ENCODE results near the gene PSTK.

The PSTK gene, protein sequence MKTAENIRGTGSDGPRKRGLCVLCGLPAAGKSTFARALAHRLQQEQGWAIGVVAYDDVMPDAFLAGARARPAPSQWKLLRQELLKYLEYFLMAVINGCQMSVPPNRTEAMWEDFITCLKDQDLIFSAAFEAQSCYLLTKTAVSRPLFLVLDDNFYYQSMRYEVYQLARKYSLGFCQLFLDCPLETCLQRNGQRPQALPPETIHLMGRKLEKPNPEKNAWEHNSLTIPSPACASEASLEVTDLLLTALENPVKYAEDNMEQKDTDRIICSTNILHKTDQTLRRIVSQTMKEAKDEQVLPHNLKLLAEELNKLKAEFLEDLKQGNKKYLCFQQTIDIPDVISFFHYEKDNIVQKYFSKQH

DNA sequence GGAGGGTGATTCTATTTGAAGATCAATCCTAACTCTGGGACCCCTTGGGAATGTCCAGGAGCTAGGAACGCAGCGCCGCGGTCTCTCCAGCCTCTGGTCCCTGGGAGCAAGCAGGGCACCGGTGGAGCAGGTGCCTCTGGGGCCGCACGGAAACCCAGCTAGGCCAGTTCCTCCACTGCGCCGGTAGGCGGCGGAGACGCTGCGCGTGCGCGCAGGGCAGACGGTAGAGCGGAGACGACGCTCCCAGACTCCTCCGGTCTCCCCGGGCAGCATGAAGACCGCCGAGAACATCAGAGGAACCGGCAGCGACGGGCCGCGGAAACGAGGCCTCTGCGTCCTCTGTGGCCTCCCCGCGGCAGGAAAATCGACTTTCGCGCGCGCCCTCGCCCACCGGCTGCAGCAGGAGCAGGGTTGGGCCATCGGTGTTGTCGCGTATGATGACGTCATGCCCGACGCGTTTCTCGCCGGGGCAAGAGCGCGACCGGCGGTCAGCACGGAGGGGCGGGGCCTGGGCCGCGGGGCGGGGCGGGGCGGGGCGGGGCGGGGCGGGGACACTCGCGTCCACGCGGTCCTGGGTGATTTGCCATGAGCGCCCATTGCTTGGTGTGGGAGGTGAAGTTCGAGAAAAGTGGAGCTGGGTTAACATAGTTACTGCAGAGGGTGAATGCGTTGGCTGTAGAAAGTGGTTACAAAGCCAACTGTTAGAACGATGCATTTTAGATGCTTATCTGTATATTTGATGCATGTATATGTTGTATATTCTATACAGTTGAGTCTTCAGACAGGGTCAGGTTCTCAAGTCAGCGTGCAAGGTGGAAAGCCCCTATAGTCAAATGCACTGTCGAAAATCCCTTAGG lies at the start of gene PSTK:
Gene PSTK (plus strand): TSS at position 193 of the 857 bp plus-strand sequence. CDS start 79 bp downstream, at position 272.
- DNase-seq, result peak; percentile 3

DNA sequence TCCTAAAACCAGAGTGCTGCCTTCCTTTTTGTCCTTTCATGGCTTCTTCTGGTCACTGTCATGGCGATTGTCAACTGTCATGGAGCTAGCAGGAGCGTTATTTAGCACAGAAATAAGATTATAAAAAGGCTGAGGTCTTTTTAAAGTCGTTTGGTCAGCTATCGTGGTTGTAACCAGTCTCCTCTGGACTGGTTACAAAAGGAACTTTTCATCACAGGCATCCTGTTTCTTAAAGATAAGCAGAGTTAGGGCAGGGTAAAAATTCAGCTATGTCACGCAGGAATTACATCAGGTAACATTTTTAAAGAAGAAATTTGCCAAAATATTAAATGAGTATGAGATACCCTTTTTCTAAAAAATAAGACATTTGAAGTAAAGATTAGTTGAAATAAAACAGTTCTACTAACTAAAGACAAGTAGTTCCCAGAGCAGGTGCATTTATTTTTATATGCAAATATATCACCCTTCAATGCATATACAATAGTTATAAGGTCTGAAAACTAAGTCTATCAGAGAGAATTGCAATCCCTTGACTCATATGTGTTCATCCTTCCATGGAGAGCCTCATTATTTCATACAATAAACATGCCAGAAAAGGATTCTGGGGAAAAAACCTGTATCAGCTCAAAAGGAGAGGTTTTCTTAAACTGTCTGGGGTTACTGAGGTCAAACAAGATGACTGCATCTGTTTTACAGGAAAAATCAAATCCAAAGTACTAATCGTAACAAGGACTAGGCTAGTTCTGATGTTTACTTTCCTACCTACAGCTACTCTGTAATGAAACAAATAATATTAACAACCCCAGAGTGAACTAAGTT lies 48.9 kb upstream of the PSTK start:
- no peak for DNase-seq

DNA sequence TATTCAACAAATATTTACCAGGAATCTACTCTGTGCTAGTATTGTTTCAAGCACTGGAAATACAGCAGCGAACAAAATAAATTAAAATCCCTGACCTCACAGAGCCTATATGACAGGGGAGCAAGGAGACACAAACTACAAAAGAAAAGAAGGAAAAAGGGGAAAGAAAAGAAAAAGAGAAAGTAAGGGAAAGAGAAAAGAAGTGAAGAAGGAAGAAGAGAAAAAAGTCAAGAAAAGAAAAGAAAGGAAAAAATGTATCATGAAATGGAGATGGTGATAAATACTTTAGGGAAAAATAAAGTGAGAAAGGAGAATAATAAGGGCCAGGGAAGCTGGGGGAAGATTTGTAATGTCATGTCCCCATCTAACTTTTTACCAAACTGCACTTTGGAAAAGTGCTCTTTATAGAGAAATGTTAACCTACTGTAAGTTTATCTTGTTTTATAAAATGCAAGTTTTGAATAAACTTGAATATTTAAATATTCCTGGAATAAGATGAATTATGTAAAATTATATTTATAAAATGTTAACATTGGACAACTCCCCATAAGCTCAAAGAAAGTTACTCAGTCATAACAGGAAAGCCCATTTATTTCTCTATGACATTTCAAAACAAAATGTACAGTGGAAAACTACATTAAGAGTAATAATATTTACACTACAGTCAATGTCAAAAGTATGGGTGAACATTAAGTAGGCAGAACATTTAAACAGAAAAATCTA lies 40.9 kb upstream of the PSTK start:
- no peak for DNase-seq

DNA sequence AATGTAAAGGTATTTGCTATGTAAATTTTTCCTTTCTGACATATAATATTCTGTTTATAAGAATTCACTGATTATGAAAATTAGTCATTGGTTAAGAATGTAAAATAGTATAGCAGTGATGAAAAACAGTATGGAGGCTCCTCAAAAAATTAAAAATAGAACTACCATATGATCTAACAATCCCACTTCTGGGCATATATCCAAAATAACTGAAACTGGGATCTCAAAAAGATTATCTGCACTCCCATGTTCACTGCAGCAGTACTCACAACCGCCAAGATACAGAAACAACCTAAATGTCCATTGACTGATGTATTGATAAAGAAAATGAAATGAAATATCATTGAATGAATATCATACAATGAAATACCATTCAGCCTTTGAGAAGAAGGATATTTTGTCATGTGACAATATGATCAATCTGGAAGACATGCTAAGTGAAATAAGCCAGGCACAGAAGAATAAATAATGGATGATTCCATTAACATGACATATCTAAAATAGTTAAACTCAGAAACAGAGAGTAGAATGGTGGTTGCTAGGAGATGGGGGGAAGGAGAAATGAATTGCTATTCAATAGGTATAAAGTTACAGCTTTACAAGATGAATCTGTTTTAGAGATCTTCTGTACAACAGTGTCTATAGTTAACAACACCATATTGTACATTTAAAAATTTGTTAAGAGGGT lies 40.2 kb upstream of the PSTK start:
- no peak for DNase-seq

DNA sequence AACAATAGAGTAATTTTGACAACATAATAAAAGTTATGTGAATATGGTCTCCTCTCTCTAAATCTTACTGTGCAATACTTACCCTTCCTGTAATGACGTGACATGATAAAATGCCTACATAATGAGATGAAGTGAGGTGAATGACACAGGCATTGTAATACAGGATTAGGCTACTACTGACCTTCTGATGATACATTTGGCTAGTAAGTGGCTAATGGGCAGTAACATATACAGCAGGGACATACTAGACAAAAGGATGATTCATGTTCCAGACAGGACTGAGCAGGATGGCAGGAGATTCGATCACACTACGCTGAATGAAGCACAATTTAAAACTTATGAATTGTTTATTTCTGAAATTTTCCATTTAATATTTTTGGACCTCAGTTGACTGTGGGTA lies 30.9 kb upstream of the PSTK start:
- no peak for DNase-seq

DNA sequence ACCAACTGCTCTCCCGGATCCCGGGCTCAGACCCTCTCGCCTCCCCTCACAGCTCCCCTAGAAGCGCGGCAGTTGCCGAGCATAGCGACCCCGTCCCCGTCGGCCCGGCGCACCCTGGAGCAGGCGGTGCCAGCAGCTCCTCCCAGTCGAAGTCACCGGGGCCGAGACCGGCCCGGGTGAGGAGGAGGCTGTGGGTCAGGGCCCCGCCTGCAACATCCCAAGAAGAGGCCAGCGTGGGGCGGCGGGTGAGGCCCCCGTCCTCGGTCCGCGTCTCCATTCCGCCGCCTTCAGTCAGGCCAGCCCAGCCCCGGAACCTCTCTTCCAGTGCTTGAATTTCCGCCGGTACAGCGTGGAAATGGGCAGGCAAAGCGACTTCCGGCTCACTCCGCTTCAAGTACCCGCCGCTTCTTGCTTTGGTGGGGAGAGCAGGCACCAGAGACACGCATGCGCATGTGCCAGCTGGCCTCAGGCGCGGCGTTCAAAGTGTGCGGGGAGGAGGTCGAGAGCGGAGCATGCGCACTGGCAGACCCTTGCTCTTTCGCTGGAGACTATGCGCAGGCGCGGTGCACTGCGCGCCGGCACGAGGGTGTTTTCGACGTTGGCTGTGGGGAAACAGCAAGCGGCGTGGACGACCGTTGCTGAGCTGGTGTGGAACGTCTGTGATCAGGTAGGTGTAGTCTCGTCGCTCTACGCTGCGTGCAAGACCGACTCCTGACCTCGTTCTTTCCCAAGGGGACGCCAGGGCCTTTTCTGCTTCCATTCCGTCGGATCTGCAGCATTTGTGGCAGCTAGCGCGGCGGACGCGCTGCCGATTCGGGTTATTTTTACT lies 26.1 kb upstream of the PSTK start, which contains the start of gene C10orf88:
Gene C10orf88 (minus strand): TSS at position 326 of the 829 bp plus-strand sequence. CDS start 49 bp downstream, at position 277.
- DNase-seq, result peak; percentile 89

DNA sequence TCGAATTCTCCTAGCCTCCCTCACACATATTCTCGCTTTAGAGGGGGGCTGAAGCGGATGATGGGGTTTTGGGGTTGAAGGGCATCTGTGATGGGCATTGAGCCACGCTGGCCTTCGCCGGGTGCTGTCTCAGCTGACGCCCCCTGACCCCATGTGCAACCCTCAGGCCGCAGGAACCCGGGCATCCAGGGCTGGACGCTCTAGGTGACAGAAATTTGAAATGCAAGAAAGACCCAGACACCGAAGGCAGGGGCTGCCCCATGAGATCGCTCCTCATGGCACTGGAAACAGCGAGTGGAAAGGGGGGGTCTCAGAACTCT lies 25.5 kb upstream of the PSTK start:
- DNase-seq, result no peak

DNA sequence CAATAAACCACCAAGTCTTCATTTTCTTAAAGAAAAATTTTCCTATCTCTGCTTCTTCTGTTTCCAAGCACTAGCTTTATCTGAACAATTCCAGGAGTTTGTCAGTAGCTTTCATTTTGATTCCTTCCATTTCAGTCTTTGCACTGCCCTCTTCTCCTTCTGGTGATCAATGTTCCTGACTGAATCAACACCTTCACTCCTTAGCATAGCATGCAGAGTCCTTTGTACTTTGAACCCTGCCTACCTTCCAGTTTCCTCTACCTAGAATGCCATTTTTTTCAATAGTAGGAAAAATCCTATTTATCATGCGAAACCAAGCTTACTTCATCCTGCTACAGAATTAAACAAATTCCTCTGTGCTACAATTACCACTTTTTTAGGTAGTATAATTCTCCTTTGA lies 24.3 kb upstream of the PSTK start:
- no peak for DNase-seq

DNA sequence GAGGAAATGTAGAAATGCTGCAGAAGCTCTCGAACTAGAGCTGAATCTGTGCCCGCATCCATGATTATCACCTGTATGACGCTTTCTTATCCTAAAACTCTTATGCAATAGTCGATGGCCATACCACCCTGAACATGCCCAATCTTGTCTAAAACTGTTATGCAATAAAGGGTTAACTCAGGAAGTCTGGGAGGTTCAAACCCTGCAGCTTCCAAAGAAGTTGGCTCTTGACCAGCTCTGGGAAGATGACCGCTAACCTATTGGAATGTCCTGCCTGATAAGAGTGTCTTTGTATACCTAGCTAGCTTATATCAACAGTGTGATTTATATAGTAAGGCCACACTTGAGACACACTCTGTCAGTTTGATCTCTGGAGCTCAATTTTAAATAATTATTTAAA lies 22.7 kb upstream of the PSTK start:
- DNase-seq, result no peak

DNA sequence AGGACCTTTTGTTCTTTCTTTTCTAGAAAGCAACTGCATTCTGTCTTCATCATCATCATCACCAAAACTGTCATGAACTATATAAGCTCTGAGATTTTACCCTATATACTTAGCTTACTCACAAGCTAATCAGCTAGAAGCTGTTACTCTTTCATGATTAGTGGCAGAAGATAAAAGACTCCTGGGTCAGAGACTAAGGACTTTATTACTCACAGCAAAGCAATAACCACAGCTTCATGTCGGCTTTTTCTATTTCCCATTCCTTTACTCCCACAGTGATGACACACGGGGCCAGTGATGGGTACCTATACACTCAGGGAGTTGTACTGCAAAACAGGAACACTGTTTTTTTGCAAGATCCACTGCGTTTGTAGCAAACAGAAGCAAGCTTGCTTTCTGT lies 17.8 kb upstream of the PSTK start:
- no peak for DNase-seq

DNA sequence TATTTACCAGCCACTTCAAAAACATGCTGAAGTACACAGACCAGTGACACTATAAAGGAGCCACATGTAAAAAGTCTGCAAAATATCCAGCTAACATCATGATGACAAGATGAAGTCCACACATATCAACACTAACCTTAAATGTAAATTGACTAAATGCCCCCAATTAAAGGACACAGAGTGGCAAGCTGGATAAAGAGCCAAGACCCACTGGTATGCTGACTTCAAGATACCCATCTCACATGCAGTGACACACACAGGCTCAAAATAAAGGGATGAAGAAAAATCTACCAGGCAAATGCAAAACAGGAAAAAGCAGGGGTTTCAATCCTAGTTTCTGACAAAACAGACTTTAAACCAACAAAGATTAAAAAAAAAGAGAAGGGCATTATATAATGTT lies 13.3 kb upstream of the PSTK start:
- no peak for DNase-seq

DNA sequence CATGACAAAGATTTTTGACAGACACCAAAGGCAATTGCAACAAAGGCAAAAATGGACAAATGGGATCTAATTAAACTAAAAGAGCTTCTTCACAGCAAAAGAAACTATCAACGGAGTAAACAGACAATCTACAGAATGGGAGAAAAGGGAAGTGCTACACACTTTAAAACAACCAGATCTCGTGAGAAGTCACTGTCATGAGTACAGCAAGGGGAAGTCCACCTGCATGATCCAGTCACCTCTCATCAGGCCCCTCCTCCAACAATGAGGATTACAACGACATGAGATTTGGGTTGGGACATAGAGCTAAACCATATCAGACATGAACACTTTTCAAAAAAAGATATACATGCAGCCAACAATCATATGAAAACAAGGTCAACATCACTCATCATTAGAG lies 11.5 kb upstream of the PSTK start:
- no peak for DNase-seq

DNA sequence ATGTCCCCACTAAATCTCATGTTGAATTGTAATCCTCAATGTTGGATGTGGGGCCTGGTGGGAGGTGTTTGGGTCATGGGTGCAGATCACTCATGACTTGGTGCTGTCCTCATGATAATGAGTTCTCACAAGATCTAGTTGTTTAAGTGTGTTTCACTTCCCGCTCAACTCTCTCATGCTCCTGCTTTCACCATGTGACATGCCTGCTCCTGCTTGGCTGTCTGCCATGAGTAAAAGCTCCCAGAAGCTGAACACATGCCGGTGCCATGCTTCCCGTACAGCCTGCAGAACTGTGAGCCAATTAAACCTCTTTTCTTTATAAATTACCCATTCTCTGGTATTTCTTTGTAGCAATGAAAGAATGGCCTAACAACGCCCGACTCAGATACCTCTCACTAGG lies 6.2 kb upstream of the PSTK start:
- no peak for DNase-seq

DNA sequence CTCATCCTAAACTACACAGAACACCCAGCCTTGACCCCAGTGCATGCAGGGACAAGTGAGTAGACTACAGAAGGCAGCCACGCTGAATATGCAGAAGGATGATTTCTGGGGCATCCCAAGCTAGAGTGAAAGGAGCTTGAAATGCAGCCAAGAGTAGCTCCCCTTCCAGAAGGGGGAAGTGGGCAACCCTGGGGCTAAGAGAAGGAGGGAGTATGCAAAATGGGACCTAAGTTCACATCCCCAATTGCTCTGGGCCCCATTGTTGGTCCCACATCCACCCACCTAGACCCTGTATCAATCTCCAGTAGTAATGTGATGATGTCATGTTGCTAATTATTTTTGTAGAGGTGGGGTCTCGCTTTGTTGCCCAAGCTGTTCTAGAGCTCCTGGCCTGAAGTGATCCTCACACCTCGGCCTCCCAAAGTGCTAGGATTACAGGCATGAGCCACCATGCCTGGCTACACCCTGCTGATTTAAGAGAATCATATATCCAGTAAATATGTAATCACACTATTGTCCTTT lies 5.6 kb upstream of the PSTK start:
- no peak for DNase-seq

DNA sequence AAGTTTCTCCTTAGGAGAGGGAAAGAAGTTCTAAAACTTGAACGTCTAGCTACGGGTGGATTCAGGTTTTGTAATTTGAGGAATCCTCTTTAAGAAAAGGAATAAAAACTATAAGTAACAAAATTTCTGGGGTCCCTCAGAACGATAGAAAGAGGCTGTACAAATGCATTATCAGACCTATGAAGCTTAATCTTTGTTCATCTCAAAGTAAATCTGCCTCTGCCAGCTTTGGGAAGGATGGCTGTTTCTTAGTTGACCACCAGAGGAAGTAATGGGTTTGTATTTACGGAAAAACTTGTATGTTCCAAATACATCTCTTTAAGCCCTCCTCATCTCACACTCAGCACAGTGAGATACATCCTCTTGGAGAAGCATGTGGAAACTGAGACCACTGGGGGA lies 864 bp downstream of the PSTK start:
- DNase-seq, result no peak

DNA sequence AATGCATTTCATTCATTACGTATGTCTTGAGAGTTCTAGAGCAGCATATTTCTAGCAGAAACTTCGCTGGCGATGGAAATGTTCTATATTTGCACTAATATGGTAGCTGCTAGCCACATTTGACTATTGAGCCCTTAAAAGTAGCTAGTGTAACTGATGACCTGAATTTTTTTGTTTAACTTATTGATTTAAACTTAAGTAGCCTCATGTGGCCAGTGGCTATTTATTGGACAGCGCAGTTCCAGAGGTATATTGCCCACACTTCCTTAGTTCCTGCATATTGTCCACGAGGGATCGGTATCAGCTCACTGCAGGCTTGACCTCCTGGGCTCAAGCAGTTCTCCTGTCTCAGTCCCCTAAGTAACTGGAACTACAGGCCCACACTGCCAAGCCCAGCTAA lies 3.7 kb downstream of the PSTK start:
- no peak for DNase-seq

DNA sequence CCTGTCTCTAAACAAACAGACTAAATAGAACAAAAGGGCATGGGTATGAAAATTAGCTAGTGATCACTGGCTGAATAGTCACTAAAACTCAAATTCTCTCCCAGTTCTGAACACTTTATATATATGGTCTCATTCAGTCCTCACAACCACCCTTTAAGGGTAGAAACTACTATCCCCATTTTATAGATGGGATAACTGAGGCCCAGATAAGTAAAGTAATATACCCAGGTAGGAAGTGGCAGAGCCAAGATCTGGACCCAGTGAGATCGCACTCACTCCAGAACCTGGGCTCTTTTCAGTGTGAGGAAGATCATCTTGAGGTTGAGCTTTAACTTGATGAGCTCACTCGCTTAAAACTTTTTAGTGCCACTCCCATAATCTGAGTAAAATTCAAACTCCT lies 4.5 kb downstream of the PSTK start:
- no peak for DNase-seq

DNA sequence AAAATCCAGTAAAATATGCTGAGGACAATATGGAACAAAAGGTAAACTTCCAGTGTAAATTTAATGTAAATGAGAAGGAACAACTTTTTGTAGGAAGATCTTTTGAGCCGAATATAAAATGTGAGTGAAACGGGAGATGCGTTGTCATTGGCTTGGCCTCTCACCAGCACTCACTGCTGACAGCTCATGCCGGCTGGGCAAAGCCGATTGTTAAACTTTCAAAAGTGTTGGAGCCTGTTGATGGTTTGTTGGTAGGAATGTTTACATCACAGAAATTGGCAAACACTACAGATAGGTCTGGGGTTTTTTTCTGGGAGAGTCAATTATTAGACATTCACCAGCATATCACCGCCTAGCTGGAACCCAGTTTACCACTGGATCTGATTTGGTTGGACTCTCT lies 6.1 kb downstream of the PSTK start:
- no peak for DNase-seq

DNA sequence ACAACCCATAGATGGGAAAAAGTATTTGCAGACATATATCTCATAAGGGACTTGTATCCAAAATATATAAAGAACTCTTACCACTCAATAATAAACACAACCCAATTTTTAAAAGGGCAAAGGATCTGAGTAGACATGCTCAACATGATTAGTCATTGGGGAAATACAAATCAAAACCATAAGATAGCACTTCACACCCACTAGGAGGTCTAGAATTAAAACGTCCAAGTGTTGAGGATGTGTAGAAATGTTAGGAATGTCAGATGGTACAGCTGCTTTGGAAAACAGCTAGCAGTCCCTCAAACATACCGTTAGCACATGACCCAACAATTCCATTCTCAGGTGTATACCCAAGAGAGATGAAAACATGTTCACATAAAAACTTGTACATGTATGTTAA lies 8.3 kb downstream of the PSTK start:
- DNase-seq, result no peak

DNA sequence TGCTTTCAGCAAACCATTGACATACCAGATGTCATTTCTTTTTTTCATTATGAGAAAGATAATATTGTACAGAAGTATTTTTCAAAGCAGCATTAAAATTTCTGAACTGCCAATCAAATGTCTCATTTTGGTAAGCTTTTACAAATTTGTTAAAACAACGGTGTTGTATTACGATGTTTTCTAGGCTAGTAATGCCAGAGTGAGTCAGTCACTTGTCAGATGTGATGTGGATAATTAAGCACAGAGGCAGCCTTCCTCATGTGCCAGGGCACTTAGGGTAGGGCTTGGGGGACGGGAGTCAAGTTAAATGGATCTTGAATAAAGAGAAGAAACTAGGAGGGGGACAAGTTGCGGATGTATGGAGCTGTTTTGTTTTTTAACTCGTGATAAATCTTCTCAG lies 10.1 kb downstream of the PSTK start:
- DNase-seq, result no peak

DNA sequence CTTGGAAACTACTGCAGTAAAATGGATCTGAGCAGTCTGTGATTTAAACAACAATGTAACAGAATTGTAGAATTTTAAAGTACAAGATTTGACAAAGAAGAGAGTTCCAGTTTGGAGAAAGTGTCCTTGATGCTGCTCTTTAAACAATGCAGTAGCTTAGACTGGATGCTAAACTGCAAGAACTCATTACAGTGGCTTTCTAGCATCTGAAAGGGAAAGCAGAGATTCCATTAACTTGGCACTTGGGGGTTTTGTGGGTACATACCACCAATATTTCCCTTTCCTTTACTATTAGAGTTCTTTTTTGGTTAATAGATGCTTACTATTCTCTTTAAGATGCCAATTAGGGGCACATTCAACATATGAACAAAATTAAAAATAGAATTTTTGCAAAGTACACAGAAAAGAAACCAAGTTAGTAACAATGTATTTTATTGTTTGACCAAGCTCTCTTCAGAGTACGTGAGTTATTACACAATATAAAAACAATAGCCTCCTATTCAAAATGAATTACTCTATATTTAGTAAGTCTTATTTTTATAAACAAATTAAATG lies 11.9 kb downstream of the PSTK start:
- DNase-seq, result no peak
